HG03039 (cell line): ENCODE results near the gene HIPK4.
"Not testable (repeated sequence)": the region's sequence is repeated elsewhere in the genome, so short reads cannot be mapped to it uniquely, and the experiment has no call there.

Experiments used
- ATAC-seq: cut with Tn5 transposase; IDR thresholded peaks from one replicate; pipeline ENCODE4 v1.9.1; 2021; ENCODE audit warnings: mild to moderate bottlenecking, moderate library complexity; ENCODE audit not compliant: unreplicated experiment

Gene HIPK4

GRCh38 chr19:40418040-40418439, 28.1 kb upstream of the HIPK4 start:
- ATAC-seq, result no peak

GRCh38 chr19:40417643-40417981, 27.6 kb upstream of the HIPK4 start:
- no peak for ATAC-seq

GRCh38 chr19:40416918-40417642, 27.1 kb upstream of the HIPK4 start:
- ATAC-seq, result no peak

GRCh38 chr19:40415768-40416167, 25.8 kb upstream of the HIPK4 start:
- ATAC-seq, result no peak

- ATAC-seq, result no peak
These were observed 24.9 kb upstream of the HIPK4 start for GRCh38 chr19:40414542-40415535.

- no peak for ATAC-seq
These were observed 23.4 kb upstream of the HIPK4 start, which contains the start of gene PRX for GRCh38 chr19:40413291-40413845. Gene PRX (minus strand): TSS chr19:40413378. CDS start chr19:40407932, 5,446 bp downstream.

- no peak for ATAC-seq
These were observed 22.9 kb upstream of the HIPK4 start for GRCh38 chr19:40412866-40413265.

- no peak for ATAC-seq
These were observed 22.0 kb upstream of the HIPK4 start for GRCh38 chr19:40411958-40412499.

GRCh38 chr19:40411125-40411842, 21.3 kb upstream of the HIPK4 start:
- no peak for ATAC-seq

- no peak for ATAC-seq
These were observed 20.0 kb upstream of the HIPK4 start for GRCh38 chr19:40410030-40410389.

GRCh38 chr19:40408598-40408925, 18.6 kb upstream of the HIPK4 start:
- ATAC-seq, result not testable (repeated sequence)

- ATAC-seq, result no peak
These were observed 18.0 kb upstream of the HIPK4 start for GRCh38 chr19:40407714-40408597.

GRCh38 chr19:40403262-40403984, 13.4 kb upstream of the HIPK4 start:
- peak; percentile 55 for ATAC-seq

- ATAC-seq, result no peak
These were observed 10.6 kb upstream of the HIPK4 start for GRCh38 chr19:40400559-40400958.

- ATAC-seq, result no peak
These were observed 8.6 kb upstream of the HIPK4 start for GRCh38 chr19:40398417-40399131.

GRCh38 chr19:40397568-40397906, 7.6 kb upstream of the HIPK4 start:
- no peak for ATAC-seq

GRCh38 chr19:40396886-40397567, 7.0 kb upstream of the HIPK4 start:
- ATAC-seq, result no peak

GRCh38 chr19:40395956-40396355, 6.0 kb upstream of the HIPK4 start:
- ATAC-seq, result no peak
